T-cell (primary cell): ENCODE results near the gene HMGCL. TPM values are rescaled to one million over a fixed set of nuclear protein-coding genes. Genes with fewer than 3 reads are reported as not detected.
"Not testable (repeated sequence)": the region's sequence is repeated elsewhere in the genome, so short reads cannot be mapped to it uniquely, and the experiment has no call there.

Experiments used
- ATAC-seq, 4 experiments: fragments of 200-7000 bp in 3 of 4; fragments of 150-1000 bp in 1 of 4; cut with Tn5 transposase; replicated peaks in 1 of 4; 1 replicate in 3 of 4; 2 replicates in 1 of 4; pipeline ENCODE4 v1.10.0; 2021; ENCODE audit warnings: moderate library complexity in 3 of 4, mild to moderate bottlenecking in 2 of 4, moderate number of reproducible peaks in 1 of 4
- CTCF ChIA-PET, 2 donors: fragments of 300-600 bp; sonication (Branson Sonifier 250); formaldehyde crosslinking; loops; one replicate each; lab custom pipeline; 2022; ENCODE audit warnings: antibody characterized with exemption in 2 of 2; lab: Charles Lee
- POLR2A ChIA-PET, 2 donors: fragments of 300-600 bp; sonication (Branson Sonifier 250); formaldehyde crosslinking; loops; one replicate each; lab custom pipeline; 2022; ENCODE audit warnings: antibody characterized with exemption in 2 of 2; lab: Charles Lee
- DNase-seq, 35 experiments: peaks; one replicate each; pipeline versions ENCODE4 v3.0.0 to v3.0.0-alpha.2; 2013 to 2023
- H3K27ac ChIP-seq: one replicate; pipeline ENCODE4 v1.5.1; 2013; ENCODE audit warnings: low read length
- H3K27me3 ChIP-seq, 2 experiments: replicated peaks in 1 of 2; 1 replicate in 1 of 2; 2 replicates in 1 of 2; pipeline versions ENCODE4 v1.6.1 to v1.7.0; 2013; ENCODE audit warnings: low read length in 1 of 2, mixed read lengths in 1 of 2; ENCODE audit not compliant: control insufficient read depth in 2 of 2, insufficient read depth in 2 of 2; ENCODE audit errors: extremely low read depth in 1 of 2
- H3K36me3 ChIP-seq, 2 donors: 1 replicate in 1 of 2; 2 replicates in 1 of 2; pipeline versions ENCODE4 v1.6.1 to v1.7.0; 2013; ENCODE audit warnings: low read length in 1 of 2; ENCODE audit not compliant: control insufficient read depth in 2 of 2, insufficient read depth in 1 of 2; ENCODE audit errors: extremely low read depth in 1 of 2
- H3K4me1 ChIP-seq, 2 experiments: 1 replicate in 1 of 2; 2 replicates in 1 of 2; pipeline versions ENCODE4 v1.6.1 to v1.7.0; 2013; ENCODE audit warnings: low read length in 2 of 2, mixed read lengths in 1 of 2; ENCODE audit not compliant: insufficient read depth in 2 of 2, control insufficient read depth in 1 of 2; ENCODE audit errors: extremely low read depth in 1 of 2
- H3K4me3 ChIP-seq, 2 donors: 1 replicate in 1 of 2; 2 replicates in 1 of 2; pipeline versions ENCODE4 v1.5.1 to v1.7.0; 2013; ENCODE audit warnings: mild to moderate bottlenecking in 2 of 2, low read length in 1 of 2, moderate library complexity in 1 of 2; ENCODE audit not compliant: control insufficient read depth in 1 of 2; ENCODE audit errors: extremely low read depth in 1 of 2
- H3K9me3 ChIP-seq: 2 replicates; pipeline ENCODE4 v1.7.0; 2013
- H3K27ac Mint-ChIP-seq, 2 donors: one replicate each; pipeline ENCODE4 v1.8.0; 2020 to 2021; ENCODE audit warnings: mild to moderate bottlenecking in 2 of 2, mixed read lengths in 2 of 2
- H3K27me3 Mint-ChIP-seq, 2 donors: one replicate each; pipeline ENCODE4 v1.8.0; 2021 to 2022; ENCODE audit warnings: mixed read lengths in 2 of 2
- H3K36me3 Mint-ChIP-seq: one replicate; pipeline ENCODE4 v1.8.0; 2021; ENCODE audit warnings: mixed read lengths
- H3K4me1 Mint-ChIP-seq, 3 donors: one replicate each; pipeline ENCODE4 v1.8.0; 2020 to 2022; ENCODE audit warnings: mixed read lengths in 3 of 3, mild to moderate bottlenecking in 1 of 3
- H3K4me3 Mint-ChIP-seq, 3 donors: one replicate each; pipeline ENCODE4 v1.8.0; 2020 to 2022; ENCODE audit warnings: mild to moderate bottlenecking in 3 of 3, mixed read lengths in 3 of 3, moderate library complexity in 3 of 3
- H3K9me3 Mint-ChIP-seq, 3 donors: one replicate each; pipeline ENCODE4 v1.8.0; 2020 to 2022; ENCODE audit warnings: mixed read lengths in 3 of 3
- WGBS: methylation state at CpG from one replicate; pipeline ENCODE4 v1.1.5; 2013; ENCODE audit warnings: missing lambda C conversion rate; ENCODE audit not compliant: insufficient coverage; 5-methylcytosine and 5-hydroxymethylcytosine counted together
- total RNA-seq, 35 experiments: library from RNA in 6 of 35; stranded (reverse) in 6 of 35; fragments of 120-200 nt in 1 of 35; gene quantifications; one replicate each; pipeline versions ENCODE4 v1.2.1 to v1.2.4 and lab custom pipeline; 2013 to 2026

HMGCL gene
- total RNA-seq, 5 donors from 2014 or later (not counting 1 experiment from before 2014, with no cell fraction given), result 14.5 to 39.0 (median 32.9) TPM

DNA sequence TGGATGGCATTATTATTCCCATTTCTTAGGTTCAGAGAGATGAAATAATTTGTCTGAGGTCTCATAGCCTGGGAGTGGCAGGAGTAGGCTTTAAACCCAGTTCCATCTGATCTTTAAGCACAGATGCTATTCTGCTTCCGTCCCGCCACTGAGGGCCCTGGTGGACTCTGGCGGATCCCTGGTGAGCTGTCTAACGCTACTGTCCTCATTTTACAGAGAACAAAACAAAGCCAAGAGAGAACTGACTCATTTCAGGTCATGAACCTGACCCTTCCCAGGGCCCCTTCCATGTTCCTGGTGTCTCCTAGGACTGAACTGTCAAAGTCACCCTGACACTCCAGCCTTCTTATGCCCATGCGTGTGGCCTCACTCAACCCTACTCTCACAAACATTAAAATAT, 21.6 kb downstream of the HMGCL start:
- Histone ChIP-seq H3K9me3 (no peaks in the 10 kb centered on the region), H3K36me3 (peaks cover 6 to 16% of the 10 kb centered on the region in 2 donors), H3K4me1 (peaks cover 4 to 30% of the 10 kb centered on the region in 2 experiments), H3K4me3 (no peak overlapping the region), H3K27me3 (no peaks in the 10 kb centered on the region), H3K27ac (no peak overlapping the region)
- peaks cover 14 to 22% (median 16%) of the 10 kb centered on the region in 3 donors for H3K4me1 Mint-ChIP-seq
- peaks cover 8% of the 10 kb centered on the region for H3K36me3 Mint-ChIP-seq
- no peaks in the 10 kb centered on the region for H3K9me3 Mint-ChIP-seq
- WGBS, result 93% methylated on average over 4 of the region's 5 CpGs
- H3K27me3 Mint-ChIP-seq, result no peaks in the 10 kb centered on the region
- DNase-seq, result no peak
- H3K4me3 Mint-ChIP-seq, result peak overlapping the region in 1 of 3 donors; percentile 32
- ATAC-seq, result no peak
- peak overlapping the region; percentile 22 to 39 for H3K27ac Mint-ChIP-seq
- ChIA-PET POLR2A (interaction anchor here in 1 of 2 donors (0.7 kb wide), 1 partner anchor 154 kb away, joined by 3 read pairs; no protein-coding TSS in a partner anchor), CTCF (no interaction called here)

DNA sequence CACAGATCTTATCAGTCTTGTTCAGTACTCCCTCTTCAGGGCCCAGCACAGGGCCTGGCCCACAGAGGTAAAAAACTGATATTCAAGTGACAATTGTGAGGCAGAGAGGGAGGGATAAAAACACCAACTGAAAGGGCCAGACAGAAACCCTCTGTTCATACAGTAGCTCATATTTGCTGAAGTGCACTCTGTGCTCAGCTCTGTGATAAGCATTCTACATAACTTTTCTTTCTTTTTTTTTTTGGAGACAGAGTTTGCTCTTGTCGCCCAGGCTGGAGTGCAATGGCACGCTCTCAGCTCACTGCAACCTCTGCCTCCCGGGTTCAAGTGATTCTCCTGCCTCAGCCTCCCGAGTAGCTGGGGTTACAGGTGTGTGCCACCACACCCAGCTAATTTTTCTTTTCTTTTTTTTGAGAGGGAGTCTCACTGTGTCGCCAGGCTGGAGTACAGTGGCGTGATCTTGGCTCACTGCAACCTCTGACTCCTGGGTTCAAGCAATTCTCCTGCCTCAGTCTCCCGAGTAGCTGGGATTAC, 22.4 kb downstream of the HMGCL start:
- ChIA-PET CTCF (interaction anchor here in 1 of 2 donors (0.7 kb wide), 1 partner anchor 111 kb away, joined by 3 read pairs; the partner anchor contains the start of gene RPL11), POLR2A (interaction anchor here in 1 of 2 donors (0.7 kb wide), 1 partner anchor 153 kb away, joined by 3 read pairs; no protein-coding TSS in a partner anchor)
- not testable (repeated sequence) for ATAC-seq, DNase-seq, H3K27ac ChIP-seq, H3K4me3 ChIP-seq, H3K9me3 ChIP-seq, H3K9me3 Mint-ChIP-seq, H3K36me3 Mint-ChIP-seq, H3K27me3 ChIP-seq, H3K27me3 Mint-ChIP-seq
- Mint-ChIP-seq H3K4me3 (peak overlapping the region in 1 of 3 donors; percentile 82), H3K27ac (peak overlapping the region in 1 of 2 donors; percentile 69), H3K4me1 (peaks cover 14 to 24% (median 16%) of the 10 kb centered on the region in 3 donors)
- H3K36me3 ChIP-seq, result peaks cover 6 to 15% of the 10 kb centered on the region in 2 donors
- WGBS, result no CpG with 5 or more reads among the region's 7 CpGs
- H3K4me1 ChIP-seq, result peaks cover 4 to 31% of the 10 kb centered on the region in 2 experiments

DNA sequence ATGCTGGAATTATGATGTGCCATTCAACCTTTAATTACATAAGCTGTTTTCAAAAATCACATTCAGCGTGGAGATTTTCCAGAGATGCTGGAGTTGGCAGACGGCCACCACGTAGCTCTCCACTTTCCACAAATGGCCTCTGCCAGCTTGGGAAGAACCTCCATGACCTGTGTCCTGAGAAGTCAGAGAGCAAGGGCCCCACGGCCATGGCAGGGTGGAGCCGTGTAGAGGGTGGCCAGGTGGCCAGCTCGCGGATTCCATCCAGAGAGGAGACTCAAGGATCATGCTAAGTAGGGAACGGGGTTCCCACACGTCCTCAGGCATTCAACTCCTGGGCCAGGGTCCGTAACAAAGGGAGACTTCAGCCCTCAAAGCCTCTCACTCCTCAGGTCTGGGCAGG, 23.4 kb downstream of the HMGCL start:
- H3K9me3 Mint-ChIP-seq, result no peaks in the 10 kb centered on the region
- ChIA-PET POLR2A (interaction anchor here in 1 of 2 donors (0.6 kb wide), 1 partner anchor 24 kb away, joined by 9 read pairs; the partner anchor contains the start of gene HMGCL), CTCF (interaction anchor here in 1 of 2 donors (0.6 to 2.1 kb wide), 4 partner anchors 9 to 30 kb away, joined by 3 to 10 read pairs (median 4); no protein-coding TSS in a partner anchor)
- H3K4me1 ChIP-seq, result peaks cover 4 to 31% of the 10 kb centered on the region in 2 experiments
- no peaks in the 10 kb centered on the region for H3K27me3 Mint-ChIP-seq
- H3K4me1 Mint-ChIP-seq, result peaks cover 14 to 24% (median 16%) of the 10 kb centered on the region in 3 donors
- 85% methylated on average over 10 of the region's 10 CpGs for WGBS
- no peaks in the 10 kb centered on the region for H3K27me3 ChIP-seq
- ATAC-seq (no peak), DNase-seq (no peak)
- H3K27ac ChIP-seq, result peak overlapping the region; percentile 87
- H3K36me3 Mint-ChIP-seq, result no peaks in the 10 kb centered on the region
- H3K9me3 ChIP-seq, result no peaks in the 10 kb centered on the region
- H3K27ac Mint-ChIP-seq, result peak overlapping the region; percentile 61 to 69
- H3K4me3 ChIP-seq, result no peak overlapping the region
- H3K4me3 Mint-ChIP-seq, result peak overlapping the region; percentile 50 to 87 (median 82)
- peaks cover 6 to 11% of the 10 kb centered on the region in 2 donors for H3K36me3 ChIP-seq

DNA sequence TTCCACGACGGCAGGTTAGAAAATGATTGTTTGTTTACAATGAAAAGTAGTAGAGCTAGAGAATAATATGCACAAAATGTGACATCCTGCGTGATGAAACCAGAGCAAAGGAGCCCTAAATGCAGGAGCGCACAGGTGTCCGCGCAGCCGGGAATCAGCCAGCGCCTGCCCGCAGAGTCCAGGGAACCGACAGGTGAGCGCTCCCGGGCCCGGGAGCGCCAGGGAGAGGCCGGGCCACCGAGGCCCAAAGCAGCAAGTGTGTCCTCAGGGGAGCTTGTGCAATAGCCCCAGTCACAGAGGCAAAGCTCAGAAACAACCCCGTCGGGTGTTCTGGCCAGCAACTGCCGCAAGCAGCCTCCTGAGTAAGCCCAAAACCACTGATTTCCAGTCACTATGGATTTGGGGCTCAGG, 23.9 kb downstream of the HMGCL start:
- 56% methylated on average over 19 of the region's 19 CpGs for WGBS
- Mint-ChIP-seq H3K27ac (peak overlapping the region; percentile 76 to 87), H3K4me1 (peaks cover 14 to 24% (median 16%) of the 10 kb centered on the region in 3 donors), H3K27me3 (no peaks in the 10 kb centered on the region), H3K36me3 (no peaks in the 10 kb centered on the region), H3K4me3 (peak overlapping the region; percentile 82 to 91 (median 87)), H3K9me3 (no peaks in the 10 kb centered on the region)
- ChIA-PET CTCF (interaction anchor here in 1 of 2 donors (0.6 to 2.1 kb wide), 6 partner anchors 9 to 67 kb away, joined by 3 to 10 read pairs (median 4); no protein-coding TSS in a partner anchor), POLR2A (interaction anchor here (0.6 kb wide), 3 partner anchors 24 to 154 kb away, joined by 3 to 9 read pairs (median 6); partner anchors contain the start of gene HMGCL (in 1 of the 2))
- DNase-seq (no peak), ATAC-seq (no peak)
- Histone ChIP-seq H3K36me3 (peaks cover 6 to 12% of the 10 kb centered on the region in 2 donors), H3K4me1 (peaks cover 4 to 31% of the 10 kb centered on the region in 2 experiments), H3K9me3 (no peaks in the 10 kb centered on the region), H3K27ac (peak overlapping the region; percentile 87), H3K27me3 (no peaks in the 10 kb centered on the region), H3K4me3 (peak overlapping the region; percentile 80 to 85)

DNA sequence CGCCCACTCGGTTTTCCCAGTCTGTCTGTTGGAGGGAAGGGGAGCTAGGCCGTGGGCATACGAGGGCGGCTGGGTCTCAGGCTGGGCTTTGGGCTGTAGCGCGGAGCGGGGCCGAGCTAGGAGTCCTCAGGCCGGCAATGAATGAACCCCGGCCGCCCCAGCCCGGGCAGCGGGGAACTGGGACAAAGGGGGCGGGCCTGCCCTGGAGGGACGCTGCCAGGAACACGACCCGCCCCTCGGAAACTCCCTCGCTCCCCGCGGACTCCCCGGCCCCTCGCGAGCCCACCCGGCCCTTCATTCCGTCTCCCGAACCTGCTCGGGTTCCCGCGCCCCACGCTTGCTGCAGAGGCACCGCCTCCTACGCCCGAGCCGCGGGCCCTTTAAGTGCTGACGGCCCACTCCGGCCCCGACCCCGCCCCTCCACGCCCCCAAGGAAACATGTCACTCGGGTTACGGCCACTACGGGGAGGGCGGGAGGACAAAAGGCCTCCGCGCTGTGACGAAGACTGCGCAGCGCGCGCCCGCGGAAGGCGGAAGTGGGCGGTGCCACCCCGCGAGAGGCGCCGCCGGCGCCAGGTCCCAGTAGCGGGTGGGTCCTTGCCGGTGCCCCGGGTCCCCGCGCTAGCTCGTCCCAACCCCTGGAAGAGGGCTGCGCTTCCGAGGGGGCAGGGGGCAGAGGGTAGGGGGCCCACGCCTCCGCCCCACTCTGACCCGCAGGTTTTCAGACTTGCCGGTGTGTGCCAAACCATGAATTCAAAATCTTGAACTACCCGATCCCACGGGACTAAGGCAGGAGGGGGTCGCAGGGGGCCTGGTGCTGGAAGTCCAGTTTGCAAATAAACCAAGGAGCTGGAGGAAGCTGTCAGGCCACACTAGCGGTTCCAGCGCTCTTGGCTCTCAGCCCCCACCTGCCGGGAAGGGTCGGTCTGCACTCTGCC, 24.6 kb downstream of the HMGCL start, which contains the start of gene GALE:
Gene GALE, minus strand, starts transcription at position 355 of the 938 bp plus-strand sequence. CDS start 1,747 bp downstream, outside the sequence.
- H3K9me3 Mint-ChIP-seq, result no peaks in the 10 kb centered on the region

More for the DNA sequence above, 24.6 kb downstream of the HMGCL start, which contains the start of gene GALE:
- H3K9me3 ChIP-seq, result no peaks in the 10 kb centered on the region
- DNase-seq (peak; percentile 90 to 98 (median 96)), ATAC-seq (peak; percentile 90 to 95 (median 90))
- H3K27ac ChIP-seq, result peak within 1 kb of the TSS; percentile 87
- no peaks in the 10 kb centered on the region for H3K27me3 Mint-ChIP-seq
- peaks cover 6 to 15% of the 10 kb centered on the region in 2 donors for H3K36me3 ChIP-seq
- H3K36me3 Mint-ChIP-seq, result no peaks in the 10 kb centered on the region
- under 1% methylated on average over 72 of the region's 82 CpGs for WGBS
- H3K4me3 ChIP-seq, result peak within 1 kb of the TSS; percentile 80 to 85
- peaks cover 4 to 31% of the 10 kb centered on the region in 2 experiments for H3K4me1 ChIP-seq
- peaks cover 14 to 24% (median 16%) of the 10 kb centered on the region in 3 donors for H3K4me1 Mint-ChIP-seq
- no peaks in the 10 kb centered on the region for H3K27me3 ChIP-seq
- H3K27ac Mint-ChIP-seq, result peak within 1 kb of the TSS; percentile 80 to 87
- CTCF ChIA-PET, result interaction anchor here in 1 of 2 donors (0.6 to 2.1 kb wide), 9 partner anchors 9 to 119 kb away, joined by 3 to 10 read pairs (median 3); no protein-coding TSS in a partner anchor
- peak within 1 kb of the TSS; percentile 82 to 91 (median 87) for H3K4me3 Mint-ChIP-seq
- POLR2A ChIA-PET, result interaction anchor here (0.6 kb wide), 3 partner anchors 56 to 456 kb away, joined by 3 to 6 read pairs (median 3); partner anchors contain the start of gene HNRNPR (in 1 of the 2)
